Measurements from ENCODE around the gene PRKN.

The PRKN gene

GRCh38 chr6:161667957-161668356 lies 1059.6 kb downstream of the PRKN start:
- DNase-seq (ENCODE audit: low read depth in 2 of 2): no peak

GRCh38 chr6:161663682-161664081 lies 1063.9 kb downstream of the PRKN start:
- DNase-seq (ENCODE audit: low read depth in 2 of 2): no peak

- DNase-seq (ENCODE audit: low read depth in 2 of 2): no peak
Observed at GRCh38 chr6:161660666-161661571, 1066.6 kb downstream of the PRKN start.

- DNase-seq (ENCODE audit: low read depth in 2 of 2): no peak
Observed at GRCh38 chr6:161658211-161658610, 1069.4 kb downstream of the PRKN start.

GRCh38 chr6:161654209-161654608 lies 1073.4 kb downstream of the PRKN start:
- DNase-seq (ENCODE audit: low read depth in 2 of 2): no peak

- no peak for DNase-seq (ENCODE audit: low read depth in 2 of 2)
Observed at GRCh38 chr6:161651949-161652348, 1075.6 kb downstream of the PRKN start.

GRCh38 chr6:161649841-161650240 lies 1077.7 kb downstream of the PRKN start:
- no peak for DNase-seq (ENCODE audit: low read depth in 2 of 2)

- no peak for DNase-seq (ENCODE audit: low read depth in 2 of 2)
Observed at GRCh38 chr6:161649068-161649467, 1078.5 kb downstream of the PRKN start.

GRCh38 chr6:161647234-161647633 lies 1080.3 kb downstream of the PRKN start:
- DNase-seq (ENCODE audit: low read depth in 2 of 2): no peak

- DNase-seq (ENCODE audit: low read depth in 2 of 2): no peak
Observed at GRCh38 chr6:161644521-161644920, 1083.0 kb downstream of the PRKN start.

GRCh38 chr6:161641175-161641574 lies 1086.4 kb downstream of the PRKN start:
- DNase-seq (ENCODE audit: low read depth in 2 of 2): no peak

GRCh38 chr6:161639772-161640171 lies 1087.8 kb downstream of the PRKN start:
- no peak for DNase-seq (ENCODE audit: low read depth in 2 of 2)

- DNase-seq (ENCODE audit: low read depth in 2 of 2): no peak
Observed at GRCh38 chr6:161637658-161638057, 1089.9 kb downstream of the PRKN start.

- no peak for DNase-seq (ENCODE audit: low read depth in 2 of 2)
Observed at GRCh38 chr6:161636882-161637430, 1090.6 kb downstream of the PRKN start.

- DNase-seq (ENCODE audit: low read depth in 2 of 2): no peak
Observed at GRCh38 chr6:161635975-161636374, 1091.6 kb downstream of the PRKN start.

GRCh38 chr6:161634916-161635315 lies 1092.7 kb downstream of the PRKN start:
- no peak for DNase-seq (ENCODE audit: low read depth in 2 of 2)

GRCh38 chr6:161631676-161632194 lies 1095.8 kb downstream of the PRKN start:
- DNase-seq (ENCODE audit: low read depth in 2 of 2): no peak

GRCh38 chr6:161630674-161631073 lies 1096.9 kb downstream of the PRKN start:
- no peak for DNase-seq (ENCODE audit: low read depth in 2 of 2)

- no peak for DNase-seq (ENCODE audit: low read depth in 2 of 2)
Observed at GRCh38 chr6:161626132-161626676, 1101.4 kb downstream of the PRKN start.

GRCh38 chr6:161624111-161624510 lies 1103.5 kb downstream of the PRKN start:
- DNase-seq (ENCODE audit: low read depth in 2 of 2): no peak

- no peak for DNase-seq (ENCODE audit: low read depth in 2 of 2)
Observed at GRCh38 chr6:161622779-161623178, 1104.8 kb downstream of the PRKN start.

GRCh38 chr6:161618831-161619454 lies 1108.6 kb downstream of the PRKN start:
- DNase-seq (ENCODE audit: low read depth in 2 of 2): no peak

Data from stimulated activated CD4-positive, alpha-beta T cell treated with anti-CD3 and anti-CD28 coated beads, Interleukin-1b, Interleukin-23, amount 100 ng/mL, for 1 hour (primary cell).